ENCODE measurements around the gene UQCC5.

The UQCC5 gene

DNA sequence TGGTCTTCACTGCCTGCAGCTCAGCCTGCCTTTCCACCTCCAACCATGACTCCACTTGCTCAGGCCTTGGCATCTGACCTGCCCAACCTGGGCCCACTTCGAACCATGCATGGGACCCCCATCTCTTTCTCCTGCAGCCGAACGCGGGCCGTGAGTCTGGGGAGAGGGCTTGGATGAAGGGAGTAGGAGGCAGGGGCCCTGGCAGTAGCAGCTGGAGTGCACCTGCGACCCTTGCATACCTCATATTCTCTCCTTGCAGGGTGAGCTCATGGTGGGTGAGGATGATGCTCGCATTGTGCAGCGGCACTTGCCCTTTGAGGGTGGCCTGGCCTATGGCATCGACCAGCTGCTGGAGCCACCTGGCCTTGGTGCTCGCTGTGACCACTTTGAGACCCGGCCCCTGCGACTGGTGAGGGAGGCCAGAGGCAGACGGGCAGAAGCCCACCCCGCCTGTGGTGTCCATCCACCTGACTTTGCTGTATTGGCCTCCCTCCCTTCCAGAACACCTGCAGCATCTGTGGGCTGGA lies 16.2 kb upstream of the UQCC5 start:
- H3K27me3 ChIP-seq = no peaks in the 10 kb centered on the region
- TF ChIP-seq, protein P1, sequence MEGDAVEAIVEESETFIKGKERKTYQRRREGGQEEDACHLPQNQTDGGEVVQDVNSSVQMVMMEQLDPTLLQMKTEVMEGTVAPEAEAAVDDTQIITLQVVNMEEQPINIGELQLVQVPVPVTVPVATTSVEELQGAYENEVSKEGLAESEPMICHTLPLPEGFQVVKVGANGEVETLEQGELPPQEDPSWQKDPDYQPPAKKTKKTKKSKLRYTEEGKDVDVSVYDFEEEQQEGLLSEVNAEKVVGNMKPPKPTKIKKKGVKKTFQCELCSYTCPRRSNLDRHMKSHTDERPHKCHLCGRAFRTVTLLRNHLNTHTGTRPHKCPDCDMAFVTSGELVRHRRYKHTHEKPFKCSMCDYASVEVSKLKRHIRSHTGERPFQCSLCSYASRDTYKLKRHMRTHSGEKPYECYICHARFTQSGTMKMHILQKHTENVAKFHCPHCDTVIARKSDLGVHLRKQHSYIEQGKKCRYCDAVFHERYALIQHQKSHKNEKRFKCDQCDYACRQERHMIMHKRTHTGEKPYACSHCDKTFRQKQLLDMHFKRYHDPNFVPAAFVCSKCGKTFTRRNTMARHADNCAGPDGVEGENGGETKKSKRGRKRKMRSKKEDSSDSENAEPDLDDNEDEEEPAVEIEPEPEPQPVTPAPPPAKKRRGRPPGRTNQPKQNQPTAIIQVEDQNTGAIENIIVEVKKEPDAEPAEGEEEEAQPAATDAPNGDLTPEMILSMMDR (IDR thresholded peaks at IDR 0.05) = no peak

DNA sequence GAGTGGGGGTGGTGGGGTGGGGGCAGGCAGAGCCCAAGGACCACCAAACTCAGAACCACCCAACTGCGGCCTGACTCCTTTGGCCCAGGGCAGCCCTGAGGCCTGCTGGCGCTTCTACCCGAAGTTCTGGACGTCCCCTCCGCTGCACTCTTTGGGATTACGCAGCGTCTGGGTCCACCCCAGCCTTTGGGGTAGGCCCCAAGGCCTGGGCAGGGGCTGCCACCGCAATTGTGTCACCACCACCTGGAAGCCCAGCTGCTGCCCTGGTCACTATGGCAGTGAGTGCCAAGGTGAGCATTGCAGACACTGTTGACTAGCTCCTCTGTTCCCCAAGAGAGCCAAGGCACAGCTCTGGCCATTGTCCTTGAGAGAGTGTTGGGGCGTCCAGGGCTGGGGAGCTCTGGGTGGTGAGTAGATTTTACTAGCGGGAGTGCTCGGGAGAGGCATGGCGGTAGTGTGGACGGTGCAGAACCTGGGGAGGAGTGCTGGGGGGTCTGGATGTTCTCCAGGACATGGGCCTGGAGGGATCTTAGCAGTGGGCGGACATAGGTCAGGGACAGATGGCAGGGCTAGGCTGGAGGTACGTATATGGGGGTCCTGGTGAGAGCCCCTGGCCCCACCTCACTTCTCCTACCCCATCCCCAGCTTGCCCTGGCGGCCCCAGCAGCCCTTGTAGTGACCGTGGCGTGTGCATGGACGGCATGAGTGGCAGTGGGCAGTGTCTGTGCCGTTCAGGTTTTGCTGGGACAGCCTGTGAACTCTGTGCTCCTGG lies 15.5 kb upstream of the UQCC5 start:
- H3K36me3 ChIP-seq = no peaks in the 10 kb centered on the region
- no peaks in the 10 kb centered on the region for H3K4me1 ChIP-seq (ENCODE audit: control insufficient read depth in 1 of 2, insufficient read depth in 1 of 2, low read depth in 1 of 2, low read length in 1 of 2)

More for the DNA sequence above, 16.2 kb upstream of the UQCC5 start:
- no peaks in the 10 kb centered on the region for H3K36me3 ChIP-seq
- H3K27ac ChIP-seq = no peak overlapping the region
- no peaks in the 10 kb centered on the region for H3K9me3 ChIP-seq
- no peak overlapping the region for H3K4me3 ChIP-seq (ENCODE audit: low read depth in 1 of 2, low read length in 1 of 2)
- no peaks in the 10 kb centered on the region for H3K4me1 ChIP-seq (ENCODE audit: control insufficient read depth in 1 of 2, insufficient read depth in 1 of 2, low read depth in 1 of 2, low read length in 1 of 2)

DNA sequence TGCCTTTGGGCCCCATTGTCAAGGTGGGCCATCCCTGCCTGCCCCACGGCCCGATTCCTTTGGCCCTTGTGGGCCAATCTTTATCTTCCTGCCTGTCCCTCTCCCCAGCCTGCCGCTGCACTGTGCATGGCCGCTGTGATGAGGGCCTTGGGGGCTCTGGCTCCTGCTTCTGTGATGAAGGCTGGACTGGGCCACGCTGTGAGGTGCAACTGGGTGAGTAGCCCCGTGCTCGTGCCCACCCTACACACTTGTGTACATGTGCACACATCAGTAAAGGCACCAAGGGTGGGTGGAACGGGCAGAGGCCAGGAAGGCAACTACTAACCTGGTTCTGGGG lies 14.9 kb upstream of the UQCC5 start:
- H3K27ac ChIP-seq = no peak overlapping the region
- H3K36me3 ChIP-seq = no peaks in the 10 kb centered on the region
- no peaks in the 10 kb centered on the region for H3K9me3 ChIP-seq
- no peaks in the 10 kb centered on the region for H3K27me3 ChIP-seq
- H3K4me3 ChIP-seq (ENCODE audit: low read depth in 1 of 2, low read length in 1 of 2) = no peak overlapping the region
- no peaks in the 10 kb centered on the region for H3K4me1 ChIP-seq (ENCODE audit: control insufficient read depth in 1 of 2, insufficient read depth in 1 of 2, low read depth in 1 of 2, low read length in 1 of 2)
- TF ChIP-seq, protein P1 (IDR thresholded peaks at IDR 0.05) = no peak

More for the DNA sequence above, 15.5 kb upstream of the UQCC5 start:
- Histone ChIP-seq H3K9me3 (no peaks in the 10 kb centered on the region), H3K27ac (no peak overlapping the region), H3K4me3 (ENCODE audit: low read depth in 1 of 2, low read length in 1 of 2) (no peak overlapping the region), H3K27me3 (no peaks in the 10 kb centered on the region)
- TF ChIP-seq, protein P1 (IDR thresholded peaks at IDR 0.05) = no peak

DNA sequence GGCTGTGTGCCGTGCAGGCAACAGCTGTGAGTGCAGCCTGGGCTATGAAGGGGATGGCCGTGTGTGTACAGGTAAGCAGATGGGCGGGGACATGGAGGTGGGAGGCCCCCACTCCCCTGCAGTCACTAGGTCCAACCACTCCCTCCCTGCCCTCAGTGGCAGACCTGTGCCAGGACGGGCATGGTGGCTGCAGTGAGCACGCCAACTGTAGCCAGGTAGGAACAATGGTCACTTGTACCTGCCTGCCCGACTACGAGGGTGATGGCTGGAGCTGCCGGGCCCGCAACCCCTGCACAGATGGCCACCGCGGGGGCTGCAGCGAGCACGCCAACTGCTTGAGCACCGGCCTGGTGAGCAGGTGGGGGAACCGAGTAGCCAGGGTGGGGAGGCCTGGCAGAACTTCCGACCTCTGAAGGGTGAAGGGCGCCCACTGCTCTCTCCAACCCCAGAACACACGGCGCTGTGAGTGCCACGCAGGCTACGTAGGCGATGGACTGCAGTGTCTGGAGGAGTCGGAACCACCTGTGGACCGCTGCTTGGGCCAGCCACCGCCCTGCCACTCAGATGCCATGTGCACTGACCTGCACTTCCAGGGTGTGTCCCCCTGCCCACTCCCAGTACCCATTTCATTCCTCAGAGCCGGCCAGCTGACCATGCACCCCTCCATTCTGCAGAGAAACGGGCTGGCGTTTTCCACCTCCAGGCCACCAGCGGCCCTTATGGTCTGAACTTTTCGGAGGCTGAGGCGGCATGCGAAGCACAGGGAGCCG lies 14.3 kb upstream of the UQCC5 start:
- TF ChIP-seq, protein P1 (IDR thresholded peaks at IDR 0.05) = no peak
- Histone ChIP-seq H3K9me3 (no peaks in the 10 kb centered on the region), H3K4me3 (ENCODE audit: low read depth in 1 of 2, low read length in 1 of 2) (no peak overlapping the region), H3K36me3 (no peaks in the 10 kb centered on the region), H3K4me1 (ENCODE audit: control insufficient read depth in 1 of 2, insufficient read depth in 1 of 2, low read depth in 1 of 2, low read length in 1 of 2) (no peaks in the 10 kb centered on the region), H3K27me3 (no peaks in the 10 kb centered on the region), H3K27ac (no peak overlapping the region)

DNA sequence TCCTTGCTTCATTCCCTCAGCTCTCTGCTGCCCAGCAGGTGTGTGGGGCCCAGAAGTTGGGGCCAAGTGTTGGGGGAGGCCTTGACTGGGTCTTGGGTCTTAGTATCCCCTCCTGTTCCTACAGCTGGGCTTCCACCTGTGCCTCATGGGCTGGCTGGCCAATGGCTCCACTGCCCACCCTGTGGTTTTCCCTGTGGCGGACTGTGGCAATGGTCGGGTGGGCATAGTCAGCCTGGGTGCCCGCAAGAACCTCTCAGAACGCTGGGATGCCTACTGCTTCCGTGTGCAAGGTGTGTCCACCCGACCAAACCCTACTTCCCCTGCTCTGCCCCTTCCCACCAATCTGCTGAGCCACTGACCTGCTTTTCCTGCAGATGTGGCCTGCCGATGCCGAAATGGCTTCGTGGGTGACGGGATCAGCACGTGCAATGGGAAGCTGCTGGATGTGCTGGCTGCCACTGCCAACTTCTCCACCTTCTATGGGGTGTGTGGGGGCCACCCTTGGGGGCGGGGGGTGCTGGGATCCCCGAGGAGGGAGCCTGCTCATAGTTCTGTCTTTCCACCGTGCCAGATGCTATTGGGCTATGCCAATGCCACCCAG lies 13.7 kb upstream of the UQCC5 start:
- Histone ChIP-seq H3K27ac (no peak overlapping the region), H3K9me3 (no peaks in the 10 kb centered on the region), H3K4me1 (ENCODE audit: control insufficient read depth in 1 of 2, insufficient read depth in 1 of 2, low read depth in 1 of 2, low read length in 1 of 2) (no peaks in the 10 kb centered on the region), H3K36me3 (no peaks in the 10 kb centered on the region), H3K4me3 (ENCODE audit: low read depth in 1 of 2, low read length in 1 of 2) (no peak overlapping the region), H3K27me3 (no peaks in the 10 kb centered on the region)
- TF ChIP-seq, protein P1 (IDR thresholded peaks at IDR 0.05) = no peak
